ENCODE measurements around the gene JMJD1C.

Gene JMJD1C

GRCh38 chr10:63458177-63458576 is 7.6 kb downstream of the JMJD1C start:
- no peak for TF ChIP-seq CTCF (conservative IDR thresholded peaks at IDR 0.05; ENCODE audit: low read length)
- Histone ChIP-seq H3K9me3 (ENCODE audit: insufficient read depth, low read depth, low read length) (no peaks in the 10 kb centered on the region), H3K27me3 (ENCODE audit: insufficient read depth, low read length, poor library complexity, severe bottlenecking) (no peaks in the 10 kb centered on the region), H3F3A (ENCODE audit: low read depth) (no peaks in the 10 kb centered on the region), H3K9ac (ENCODE audit: low read depth, low read length, poor library complexity, severe bottlenecking) (no peak overlapping the region), H3K4me1 (ENCODE audit: insufficient read depth, low read length, poor library complexity, severe bottlenecking) (peaks cover 17% of the 10 kb centered on the region), H3K9me2 (replicated peaks; ENCODE audit: low read depth, low read length) (no peaks in the 10 kb centered on the region), H3K4me2 (ENCODE audit: low read depth, low read length, poor library complexity, severe bottlenecking) (peak overlapping the region; percentile 14), H3K79me2 (ENCODE audit: insufficient read depth, low read length) (peaks cover 82% of the 10 kb centered on the region), H3K4me3 (ENCODE audit: low read length, poor library complexity, severe bottlenecking) (no peak overlapping the region), H4K20me1 (ENCODE audit: insufficient read depth, low read length, poor library complexity, severe bottlenecking) (peaks cover 41% of the 10 kb centered on the region), H2AFZ (ENCODE audit: low read length) (no peak overlapping the region), H3K36me3 (ENCODE audit: insufficient read depth, low read length) (no peaks in the 10 kb centered on the region)

GRCh38 chr10:63457594-63457993 is 8.2 kb downstream of the JMJD1C start:
- Histone ChIP-seq H3K79me2 (ENCODE audit: insufficient read depth, low read length) (peaks cover 81% of the 10 kb centered on the region), H3K4me2 (ENCODE audit: low read depth, low read length, poor library complexity, severe bottlenecking) (peak overlapping the region; percentile 14)

GRCh38 chr10:63456437-63457210 is 9.2 kb downstream of the JMJD1C start:
- Histone ChIP-seq H3K4me3 (ENCODE audit: low read length, poor library complexity, severe bottlenecking) (no peak overlapping the region), H3K36me3 (ENCODE audit: insufficient read depth, low read length) (no peaks in the 10 kb centered on the region), H4K20me1 (ENCODE audit: insufficient read depth, low read length, poor library complexity, severe bottlenecking) (peaks cover 33% of the 10 kb centered on the region), H3K4me1 (ENCODE audit: insufficient read depth, low read length, poor library complexity, severe bottlenecking) (peaks cover 17% of the 10 kb centered on the region), H3K79me2 (ENCODE audit: insufficient read depth, low read length) (peaks cover 82% of the 10 kb centered on the region), H3K27me3 (ENCODE audit: insufficient read depth, low read length, poor library complexity, severe bottlenecking) (no peaks in the 10 kb centered on the region), H3F3A (ENCODE audit: low read depth) (no peaks in the 10 kb centered on the region), H3K9me2 (replicated peaks; ENCODE audit: low read depth, low read length) (no peaks in the 10 kb centered on the region), H2AFZ (ENCODE audit: low read length) (no peak overlapping the region), H3K9ac (ENCODE audit: low read depth, low read length, poor library complexity, severe bottlenecking) (no peak overlapping the region), H3K4me2 (ENCODE audit: low read depth, low read length, poor library complexity, severe bottlenecking) (peak overlapping the region; percentile 14), H3K9me3 (ENCODE audit: insufficient read depth, low read depth, low read length) (no peaks in the 10 kb centered on the region)
- TF ChIP-seq CTCF (conservative IDR thresholded peaks at IDR 0.05; ENCODE audit: low read length) = no peak
- no peak for TF ChIP-seq EZH2phosphoT487 (IDR thresholded peaks at IDR 0.05; ENCODE audit: borderline replicate concordance)

More at GRCh38 chr10:63457594-63457993, 8.2 kb downstream of the JMJD1C start:
- Histone ChIP-seq H3K9me3 (ENCODE audit: insufficient read depth, low read depth, low read length) (no peaks in the 10 kb centered on the region), H3K9ac (ENCODE audit: low read depth, low read length, poor library complexity, severe bottlenecking) (no peak overlapping the region), H3K27me3 (ENCODE audit: insufficient read depth, low read length, poor library complexity, severe bottlenecking) (no peaks in the 10 kb centered on the region), H2AFZ (ENCODE audit: low read length) (no peak overlapping the region), H4K20me1 (ENCODE audit: insufficient read depth, low read length, poor library complexity, severe bottlenecking) (peaks cover 38% of the 10 kb centered on the region), H3K36me3 (ENCODE audit: insufficient read depth, low read length) (no peaks in the 10 kb centered on the region), H3K9me2 (replicated peaks; ENCODE audit: low read depth, low read length) (no peaks in the 10 kb centered on the region), H3K4me1 (ENCODE audit: insufficient read depth, low read length, poor library complexity, severe bottlenecking) (peaks cover 17% of the 10 kb centered on the region), H3K4me3 (ENCODE audit: low read length, poor library complexity, severe bottlenecking) (no peak overlapping the region), H3F3A (ENCODE audit: low read depth) (no peaks in the 10 kb centered on the region)
- TF ChIP-seq CTCF (conservative IDR thresholded peaks at IDR 0.05; ENCODE audit: low read length) (no peak), EZH2phosphoT487 (IDR thresholded peaks at IDR 0.05; ENCODE audit: borderline replicate concordance) (no peak)

Data from Loucy (cell line).